MM.1S (cell line): ENCODE results near the gene FIBCD1.

Source experiments
- CTCF ChIP-seq: fragments of 300-600 bp; sonication (generic); IDR thresholded peaks from 2 replicates; pipeline ENCODE4 v1.5.1; 2016; ENCODE audit warnings: antibody characterized with exemption, low read length, mixed read lengths
- EZH2 ChIP-seq: fragments of 300-600 bp; sonication (generic); optimal IDR thresholded peaks from 2 replicates; pipeline ENCODE3; 2017; ENCODE audit warnings: low read depth, mild to moderate bottlenecking, antibody characterized with exemption, low read length, mixed read lengths

GRCh38 chr9:130906735-130907416, 32.2 kb downstream of the FIBCD1 start:
- no peak for TF ChIP-seq CTCF
- no peak for TF ChIP-seq EZH2
